NCI-H1417 (cell line): ENCODE results near the gene TMEM203.

Experiments
- DNase-seq, 3 experiments: peaks; one replicate each; lab custom pipeline; 2025; lab: John Stamatoyannopoulos, UW

The TMEM203 gene

GRCh38 chr9:137167277-137167746 is 38.1 kb downstream of the TMEM203 start:
- DNase-seq = peak in 1 of 3 experiments; percentile 16

GRCh38 chr9:137166380-137167229 is 38.8 kb downstream of the TMEM203 start:
- DNase-seq = no peak

- no peak for DNase-seq
These were observed 40.1 kb downstream of the TMEM203 start for GRCh38 chr9:137165250-137165836.

DNA sequence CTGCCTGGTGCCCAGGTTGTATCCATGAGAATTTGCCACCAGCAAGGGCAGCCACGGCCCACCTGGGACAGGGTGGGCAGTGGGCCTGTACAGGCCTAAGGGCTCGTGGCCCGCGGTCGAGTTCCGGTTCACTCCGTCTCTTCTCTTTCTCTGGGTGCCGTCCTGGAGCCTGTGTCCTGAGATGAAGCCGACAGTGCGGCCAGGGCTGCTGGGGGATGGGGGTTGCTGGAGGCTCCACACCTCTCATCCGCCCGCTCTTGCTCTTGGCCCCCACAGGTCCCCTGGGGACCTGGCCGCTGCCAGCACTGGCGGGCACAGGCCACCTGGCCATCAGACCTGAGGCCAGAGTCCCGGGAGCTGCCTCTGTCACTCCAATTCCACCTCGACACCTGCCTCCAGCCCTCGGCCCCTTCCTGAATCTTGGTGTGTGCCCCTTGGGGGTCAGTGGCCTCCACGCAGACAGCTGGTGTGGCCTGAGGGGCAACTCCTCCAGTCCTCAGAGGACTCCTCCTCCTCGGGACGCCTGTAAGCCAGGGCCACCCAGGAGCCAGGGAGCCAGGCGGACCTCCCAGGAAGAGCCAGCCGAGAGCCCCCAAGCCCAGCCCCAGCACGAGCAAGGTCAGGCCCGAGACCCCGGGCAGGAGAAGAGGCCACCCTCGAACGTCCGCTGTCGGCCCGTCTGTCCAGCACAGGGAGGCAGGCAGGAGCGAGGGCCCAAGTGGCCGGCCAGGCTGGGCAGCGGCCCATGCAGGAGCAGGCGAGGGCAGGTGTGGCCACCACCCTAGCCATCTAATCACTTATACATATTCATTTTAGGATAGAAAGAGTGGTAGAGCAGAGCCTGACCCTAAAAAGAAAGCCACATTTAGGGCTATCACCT is 40.8 kb downstream of the TMEM203 start:
- DNase-seq = no peak

GRCh38 chr9:137163805-137164204 is 41.6 kb downstream of the TMEM203 start:
- DNase-seq = no peak

DNA sequence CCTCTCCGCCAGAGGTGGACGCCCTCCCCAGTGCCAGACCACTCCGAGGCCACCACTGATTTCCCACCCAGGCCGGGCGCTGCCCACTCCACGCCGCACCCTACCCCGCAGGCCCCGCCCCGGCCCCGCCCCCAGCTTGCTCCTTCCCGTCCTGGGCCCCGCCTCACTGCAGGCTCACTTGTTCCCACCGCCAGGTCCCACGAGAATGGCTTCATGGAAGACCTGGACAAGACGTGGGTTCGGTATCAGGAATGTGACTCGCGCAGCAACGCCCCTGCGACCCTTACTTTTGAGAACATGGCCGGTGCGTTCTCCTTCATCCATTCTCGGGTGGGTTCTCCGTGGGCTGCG is 42.1 kb downstream of the TMEM203 start:
- DNase-seq = peak in 1 of 3 experiments; percentile 46

DNA sequence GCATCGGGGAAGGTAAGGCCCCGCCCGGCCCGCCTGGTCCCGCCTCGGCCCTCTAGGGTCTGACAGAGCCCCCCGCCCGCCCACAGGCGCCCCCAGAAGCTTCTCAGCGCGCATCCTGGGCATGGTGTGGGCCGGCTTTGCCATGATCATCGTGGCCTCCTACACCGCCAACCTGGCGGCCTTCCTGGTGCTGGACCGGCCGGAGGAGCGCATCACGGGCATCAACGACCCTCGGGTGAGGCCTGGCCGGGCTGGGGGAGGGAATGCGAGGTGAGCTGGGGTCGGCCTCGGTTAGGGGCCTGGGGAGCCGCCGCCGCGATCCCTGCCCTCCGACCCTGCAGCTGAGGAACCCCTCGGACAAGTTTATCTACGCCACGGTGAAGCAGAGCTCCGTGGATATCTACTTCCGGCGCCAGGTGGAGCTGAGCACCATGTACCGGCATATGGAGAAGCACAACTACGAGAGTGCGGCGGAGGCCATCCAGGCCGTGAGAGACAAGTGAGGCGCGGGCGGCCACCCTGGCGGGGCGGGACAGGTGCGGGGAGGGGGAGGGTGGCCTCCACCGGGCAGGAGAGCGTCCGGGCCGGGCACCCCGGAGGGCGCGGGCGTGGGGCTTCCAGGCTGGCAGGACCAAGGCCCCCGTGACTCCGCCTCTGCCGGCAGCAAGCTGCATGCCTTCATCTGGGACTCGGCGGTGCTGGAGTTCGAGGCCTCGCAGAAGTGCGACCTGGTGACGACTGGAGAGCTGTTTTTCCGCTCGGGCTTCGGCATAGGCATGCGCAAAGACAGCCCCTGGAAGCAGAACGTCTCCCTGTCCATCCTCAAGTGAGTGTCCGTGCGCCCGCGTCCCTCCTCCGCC is 42.7 kb downstream of the TMEM203 start:
- peak in 2 of 3 experiments; percentile 64 to 69 for DNase-seq

DNA sequence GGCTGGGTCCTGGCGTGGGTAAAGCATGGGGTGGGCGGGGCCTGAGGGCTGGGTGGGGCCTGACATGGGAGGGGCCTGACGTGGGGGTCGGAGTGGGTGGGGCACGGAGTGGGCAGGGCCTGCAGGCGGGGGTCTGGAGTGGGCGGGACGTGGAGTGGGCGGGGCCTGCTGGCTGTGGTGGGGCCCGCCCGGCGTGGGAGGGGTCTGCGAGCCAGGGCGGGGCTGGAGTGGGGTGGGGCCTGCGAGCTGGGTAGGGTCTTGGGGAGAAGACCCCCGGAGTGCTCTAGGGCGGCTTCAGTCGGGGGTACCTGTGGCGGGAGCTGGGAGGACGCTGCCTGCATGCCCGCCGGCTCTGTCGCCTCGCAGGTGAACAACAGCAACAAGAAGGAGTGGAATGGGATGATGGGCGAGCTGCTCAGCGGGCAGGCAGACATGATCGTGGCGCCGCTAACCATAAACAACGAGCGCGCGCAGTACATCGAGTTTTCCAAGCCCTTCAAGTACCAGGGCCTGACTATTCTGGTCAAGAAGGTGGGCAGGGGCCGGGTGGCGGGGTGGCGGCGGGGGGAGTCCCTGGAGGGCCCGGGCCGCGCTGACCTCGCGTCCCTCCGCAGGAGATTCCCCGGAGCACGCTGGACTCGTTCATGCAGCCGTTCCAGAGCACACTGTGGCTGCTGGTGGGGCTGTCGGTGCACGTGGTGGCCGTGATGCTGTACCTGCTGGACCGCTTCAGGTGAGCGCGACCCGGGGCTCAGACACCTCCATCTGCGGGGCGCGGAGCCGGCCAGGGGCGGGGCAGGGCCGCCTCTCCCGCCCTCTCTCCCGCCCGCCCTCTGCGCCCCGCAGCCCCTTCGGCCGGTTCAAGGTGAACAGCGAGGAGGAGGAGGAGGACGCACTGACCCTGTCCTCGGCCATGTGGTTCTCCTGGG is 43.6 kb downstream of the TMEM203 start:
- peak in 2 of 3 experiments; percentile 67 to 71 for DNase-seq

- peak in 2 of 3 experiments; percentile 67 to 71 for DNase-seq
These were observed 44.5 kb downstream of the TMEM203 start for GRCh38 chr9:137160716-137161557.

GRCh38 chr9:137160054-137160425 is 45.4 kb downstream of the TMEM203 start:
- DNase-seq = no peak

- DNase-seq = no peak
These were observed 46.1 kb downstream of the TMEM203 start for GRCh38 chr9:137159105-137160053.

- DNase-seq = peak in 1 of 3 experiments; percentile 26
These were observed 46.8 kb downstream of the TMEM203 start for GRCh38 chr9:137158625-137159024.

DNA sequence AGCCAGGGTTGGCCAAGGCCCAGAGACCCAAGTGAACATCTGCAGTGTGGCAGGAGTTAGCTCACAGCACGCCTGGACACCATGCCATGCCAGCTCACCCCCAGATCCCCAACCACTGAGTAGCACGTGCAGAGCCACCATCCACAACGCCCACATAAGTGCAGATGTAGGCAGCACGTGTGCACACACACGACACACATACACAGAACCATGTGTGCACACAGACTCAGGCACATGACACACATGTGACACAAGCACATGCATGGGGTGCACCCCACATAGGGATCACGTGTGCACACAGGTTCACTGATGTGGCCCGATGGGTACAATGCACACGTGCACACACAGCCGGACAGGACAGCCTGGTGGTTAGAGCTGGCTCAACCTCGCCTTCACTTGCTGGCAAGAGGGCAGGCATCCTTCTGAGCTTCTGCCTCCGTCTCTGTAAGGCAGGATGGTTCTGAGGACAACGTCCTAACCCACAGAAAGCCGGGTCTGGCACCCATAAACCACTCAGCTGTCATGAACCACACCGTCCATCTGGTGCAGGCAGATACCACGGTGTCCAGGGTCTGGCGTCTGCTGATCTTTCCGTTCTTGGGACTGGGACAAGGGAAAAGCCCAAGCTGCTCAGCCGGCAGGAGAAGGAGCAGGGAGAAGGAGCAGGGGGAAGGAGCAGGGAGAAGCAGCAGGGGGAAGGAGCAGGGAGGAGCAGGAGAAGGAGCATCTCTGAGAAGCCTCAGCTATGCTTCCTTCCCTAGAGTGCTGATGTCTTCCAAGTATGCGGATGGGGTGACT is 47.6 kb downstream of the TMEM203 start:
- no peak for DNase-seq

- DNase-seq = peak in 2 of 3 experiments; percentile 12 to 30
These were observed 48.7 kb downstream of the TMEM203 start for GRCh38 chr9:137156567-137157375.
